GM12878 (cell line): ENCODE results near the gene CAMTA1. TPM values are rescaled to one million over a fixed set of nuclear protein-coding genes. Genes with fewer than 3 reads are reported as not detected.

ENCODE experiments used
- BRCA1 ChIP-seq: IDR thresholded peaks from 2 replicates; pipeline ENCODE4 v1.6.1; 2011; ENCODE audit warnings: low read depth, low read length, improper control_type of control experiment
- CBX5 ChIP-seq: sonication (generic); IDR thresholded peaks from 2 replicates; pipeline ENCODE4 v1.6.1; 2016; ENCODE audit warnings: low read depth, moderate library complexity, mild to moderate bottlenecking, inconsistent platforms
- E4F1 ChIP-seq: fragments of 450-650 bp; IDR thresholded peaks from 2 replicates; pipeline ENCODE4 v1.6.1; 2018; ENCODE audit warnings: borderline replicate concordance, mild to moderate bottlenecking; ENCODE audit not compliant: partially characterized antibody
- EED ChIP-seq: sonication (generic); IDR thresholded peaks from 2 replicates; pipeline ENCODE4 v1.6.1; 2016; ENCODE audit warnings: antibody characterized with exemption, low read depth
- IKZF1 ChIP-seq: fragments of 450-650 bp; conservative IDR thresholded peaks from 2 replicates; pipeline ENCODE4 v1.6.1; 2017; ENCODE audit warnings: antibody characterized with exemption, mild to moderate bottlenecking
- NR2C2 ChIP-seq: IDR thresholded peaks from 2 replicates; pipeline ENCODE4 v1.6.1; 2011; ENCODE audit warnings: borderline replicate concordance, low read depth; ENCODE audit not compliant: control insufficient read depth, insufficient read length
- POLR2AphosphoS2 ChIP-seq: IDR thresholded peaks from 2 replicates; pipeline ENCODE4 v1.6.1; 2011; ENCODE audit warnings: low read depth, mild to moderate bottlenecking, low read length, improper control_type of control experiment, moderate library complexity
- SKIL ChIP-seq: fragments of 450-650 bp; IDR thresholded peaks from 2 replicates; pipeline ENCODE4 v1.6.1; 2017; ENCODE audit warnings: mild to moderate bottlenecking, low read depth, inconsistent platforms; ENCODE audit not compliant: poor library complexity, severe bottlenecking
- ZBTB4 ChIP-seq: fragments of 450-650 bp; formaldehyde crosslinking; IDR thresholded peaks from 2 replicates; pipeline ENCODE4 v1.4.0; 2022; ENCODE audit warnings: mild to moderate bottlenecking, moderate library complexity
- polyA plus RNA-seq, 11 experiments: library from polyadenylated mRNA; depleted of rRNA in 4 of 11; unstranded in 6 of 11; stranded (reverse) in 5 of 11; fragments of >200 nt; fragmentation: Nextera tagmentation in 4 of 11; fragmentation: Illumina TruSeq in 1 of 11; extraction: Ambion mirVana in 4 of 11; extraction: Trizol in 1 of 11; gene quantifications; 1 replicate in 1 of 11; 2 replicates in 10 of 11; pipeline versions ENCODE4 v1.2.1 to v1.2.3, GENCODE V29; 2011 to 2016; ENCODE audit warnings: inconsistent platforms in 2 of 11, missing spikeins in 2 of 11, low read depth in 1 of 11
- total RNA-seq, 4 experiments: library from RNA; depleted of rRNA in 3 of 4; stranded (reverse); fragments of >200 nt in 3 of 4; fragmentation: Illumina TruSeq in 1 of 4; extraction: Trizol in 1 of 4; gene quantifications; 2 replicates each; pipeline versions ENCODE4 v1.2.1 to v1.2.3, GENCODE V29; 2013 to 2021

Gene CAMTA1
- total and polyA plus RNA-seq, 10 of the 15 experiments (the other 5 are each of a cell fraction or from before 2014, with no cell fraction given), result 37.7 to 148 (median 76.4) TPM

- TF ChIP-seq ZBTB4 (CRISPR knock-in tag) (no peak), IKZF1 (no peak), EED (no peak), E4F1 (no peak), SKIL (no peak), POLR2AphosphoS2 (no peak), BRCA1 (no peak), NR2C2 (no peak), CBX5 (no peak)
Observed at GRCh38 chr1:7810395-7810794, 1025.1 kb downstream of the CAMTA1 start (continued).
